Central memory CD4-positive, alpha-beta T cell (primary cell): ENCODE measurements around the gene RCBTB2.
"Not testable (repeated sequence)": the region's sequence is repeated elsewhere in the genome, so short reads cannot be mapped to it uniquely, and the experiment has no call there.

Experiments
- DNase-seq: peaks from one replicate; pipeline ENCODE4 v3.0.0; 2022

The RCBTB2 gene

DNA sequence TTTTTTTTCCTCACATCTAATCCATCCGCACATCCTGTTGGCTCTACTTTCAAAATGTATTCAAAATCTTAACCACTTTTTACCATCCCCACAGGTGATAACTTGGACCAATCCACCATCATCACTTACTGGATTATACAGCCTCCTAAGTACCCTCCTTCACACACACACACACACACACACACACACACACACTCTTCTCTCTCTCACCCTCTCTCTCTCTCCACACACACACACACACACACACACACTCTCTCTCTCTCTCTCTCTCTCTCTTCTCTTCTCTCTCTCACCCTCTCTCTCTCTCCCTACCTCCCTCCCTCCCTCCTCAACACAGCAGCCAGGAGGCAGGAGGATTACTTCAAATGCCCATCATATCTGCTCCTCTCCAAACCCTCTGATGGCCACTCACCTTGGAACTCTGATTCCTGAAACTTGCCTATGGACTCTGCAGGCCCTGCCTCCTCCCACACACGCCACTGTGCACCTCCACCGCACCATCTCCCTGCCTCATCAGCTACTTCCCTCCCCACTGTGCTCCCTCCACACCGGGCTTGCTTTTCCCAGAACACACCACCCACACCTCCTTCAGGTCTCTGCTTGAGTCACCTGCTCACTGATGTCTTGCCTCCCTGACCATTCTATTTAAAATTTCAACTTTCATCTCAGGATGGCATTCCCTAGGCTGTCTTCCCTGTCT lies 39.7 kb downstream of the RCBTB2 start:
- DNase-seq = no peak

GRCh38 chr13:48492470-48493065 lies 40.3 kb downstream of the RCBTB2 start:
- DNase-seq = peak; percentile 81

GRCh38 chr13:48492096-48492440 lies 40.8 kb downstream of the RCBTB2 start:
- DNase-seq = no peak

DNA sequence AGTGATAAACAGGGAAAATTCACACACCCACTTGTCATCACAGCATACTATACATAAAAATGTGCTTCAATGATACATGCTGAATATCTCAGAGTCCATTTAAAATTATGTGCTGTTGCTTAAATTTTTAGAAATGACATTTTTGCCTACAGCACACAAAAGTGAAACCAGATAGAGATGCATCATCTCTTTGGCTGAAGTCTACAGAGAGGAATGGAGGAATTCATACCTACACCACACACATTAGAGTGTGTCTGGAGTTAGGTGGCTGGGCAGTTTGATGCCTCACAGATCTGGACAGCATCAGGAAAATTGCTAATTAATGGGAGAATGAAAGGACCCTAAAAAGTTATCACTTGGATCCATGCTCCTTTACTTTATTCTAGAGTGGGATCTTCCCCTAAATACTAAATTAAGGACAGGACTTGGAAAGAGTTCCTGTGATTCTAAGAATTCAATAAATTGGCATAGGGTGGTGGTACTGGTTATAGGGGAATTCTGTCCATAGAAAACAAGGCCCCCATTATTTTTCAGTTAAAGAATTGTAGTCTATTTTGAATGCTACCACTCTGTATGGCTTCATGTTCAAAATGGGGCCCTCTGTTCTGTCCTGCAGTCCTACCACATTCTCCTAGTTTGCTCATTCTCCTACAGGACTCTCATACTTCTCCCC lies 41.3 kb downstream of the RCBTB2 start:
- no peak for DNase-seq

- DNase-seq = no peak
These were observed 42.6 kb downstream of the RCBTB2 start for GRCh38 chr13:48490241-48490640.

DNA sequence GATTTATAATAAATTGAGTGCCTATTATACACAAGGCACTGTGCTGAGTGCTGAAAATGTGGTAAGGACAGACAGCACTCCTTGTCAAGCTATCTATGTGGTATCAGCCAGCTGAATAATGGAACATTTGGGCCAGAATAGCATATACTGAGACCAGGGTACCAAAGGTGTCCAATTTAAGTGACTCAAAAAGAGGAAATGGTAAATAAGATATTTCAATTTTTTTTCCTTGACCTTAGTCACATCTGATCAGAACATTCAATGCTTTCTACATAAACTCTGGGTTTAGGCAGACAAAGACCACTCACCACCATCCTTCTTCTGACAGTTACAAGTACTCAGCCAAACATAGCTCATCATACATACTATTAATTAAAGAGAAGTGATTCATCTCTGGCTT lies 43.2 kb downstream of the RCBTB2 start:
- no peak for DNase-seq

- no peak for DNase-seq
These were observed 43.9 kb downstream of the RCBTB2 start for GRCh38 chr13:48488995-48489394.

- DNase-seq = no peak
These were observed 44.9 kb downstream of the RCBTB2 start for GRCh38 chr13:48487968-48488367.

GRCh38 chr13:48486836-48487235 lies 46.0 kb downstream of the RCBTB2 start:
- no peak for DNase-seq

DNA sequence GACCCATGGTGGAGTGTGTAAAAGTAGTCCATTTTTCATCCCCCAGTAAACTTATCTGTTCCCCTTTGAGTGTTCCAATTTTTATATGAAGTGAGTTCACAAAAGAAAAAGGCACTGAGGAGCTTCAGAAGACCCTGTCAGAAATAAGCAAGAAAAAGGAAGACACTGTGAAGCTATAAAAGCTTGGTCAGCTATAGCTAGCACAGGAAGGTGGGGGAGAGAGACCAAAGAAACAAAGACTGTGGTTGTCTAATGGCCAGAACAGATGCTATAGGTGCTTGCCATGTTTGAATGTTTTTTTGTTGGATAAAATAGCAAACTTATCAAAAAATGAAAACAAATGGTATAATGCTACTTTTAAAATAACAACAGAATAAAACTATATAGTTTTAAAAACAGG lies 46.5 kb downstream of the RCBTB2 start:
- DNase-seq = no peak

DNA sequence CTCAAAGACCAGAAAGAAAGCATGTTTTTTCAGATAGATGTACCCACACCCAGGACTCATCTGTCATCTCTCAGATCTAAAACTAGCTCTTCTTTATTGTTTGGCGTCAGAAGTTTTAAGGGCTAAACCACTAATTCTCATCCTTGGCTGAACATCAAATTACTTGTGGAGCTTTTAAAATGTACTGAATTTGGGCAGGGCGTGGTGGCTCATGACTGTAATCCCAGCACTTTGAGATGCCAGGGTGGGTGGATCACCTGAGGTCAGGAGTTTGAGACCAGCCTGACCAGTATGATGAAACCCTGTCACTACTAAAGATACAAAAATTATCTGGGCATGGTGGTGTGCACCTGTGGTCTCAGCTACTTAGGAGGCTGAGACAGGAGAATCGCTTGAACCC lies 47.4 kb downstream of the RCBTB2 start:
- no peak for DNase-seq

GRCh38 chr13:48483575-48483974 lies 49.3 kb downstream of the RCBTB2 start:
- DNase-seq = no peak

- DNase-seq = no peak
These were observed 54.5 kb downstream of the RCBTB2 start for GRCh38 chr13:48478391-48478790.

GRCh38 chr13:48477191-48477855 lies 55.6 kb downstream of the RCBTB2 start:
- DNase-seq = no peak

DNA sequence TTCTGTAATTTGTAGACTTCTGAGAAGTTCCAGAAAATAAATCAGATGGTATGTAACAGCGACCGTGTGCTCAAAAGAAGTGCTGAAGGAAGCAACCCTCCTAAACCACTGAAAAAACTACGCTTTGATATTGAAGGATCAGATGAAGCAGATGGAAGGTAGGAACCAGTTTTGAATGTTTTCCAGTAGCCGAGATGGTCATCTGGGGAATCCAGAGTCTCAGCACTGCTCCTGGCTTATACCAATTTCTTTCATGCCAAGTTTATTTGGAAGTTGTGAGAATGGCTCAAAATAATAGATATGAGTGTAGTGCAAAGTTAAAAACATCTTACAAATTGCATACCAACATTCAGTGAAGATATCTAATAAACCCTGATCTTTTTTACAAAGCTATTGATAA lies 56.2 kb downstream of the RCBTB2 start:
- no peak for DNase-seq

- no peak for DNase-seq
These were observed 56.7 kb downstream of the RCBTB2 start for GRCh38 chr13:48476215-48476614.

DNA sequence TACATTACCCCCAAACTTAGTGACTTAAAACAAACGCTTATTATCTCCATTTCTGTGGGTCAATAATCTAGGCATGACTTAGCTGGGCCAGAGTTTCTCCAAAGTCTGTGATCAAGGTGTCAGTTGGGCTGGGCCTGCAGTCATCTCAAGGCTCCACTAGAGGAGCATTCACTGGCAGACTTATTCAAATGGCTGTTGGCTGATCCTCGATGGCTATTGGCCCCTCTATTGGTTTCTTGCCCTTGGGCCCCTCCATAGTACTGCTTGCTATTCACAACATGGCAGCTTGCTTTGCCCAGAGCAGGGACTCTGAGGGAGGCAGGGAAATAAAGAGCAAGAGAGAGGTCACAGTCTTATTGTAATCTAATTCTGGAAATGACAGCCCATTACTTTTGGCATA lies 57.6 kb downstream of the RCBTB2 start:
- no peak for DNase-seq

DNA sequence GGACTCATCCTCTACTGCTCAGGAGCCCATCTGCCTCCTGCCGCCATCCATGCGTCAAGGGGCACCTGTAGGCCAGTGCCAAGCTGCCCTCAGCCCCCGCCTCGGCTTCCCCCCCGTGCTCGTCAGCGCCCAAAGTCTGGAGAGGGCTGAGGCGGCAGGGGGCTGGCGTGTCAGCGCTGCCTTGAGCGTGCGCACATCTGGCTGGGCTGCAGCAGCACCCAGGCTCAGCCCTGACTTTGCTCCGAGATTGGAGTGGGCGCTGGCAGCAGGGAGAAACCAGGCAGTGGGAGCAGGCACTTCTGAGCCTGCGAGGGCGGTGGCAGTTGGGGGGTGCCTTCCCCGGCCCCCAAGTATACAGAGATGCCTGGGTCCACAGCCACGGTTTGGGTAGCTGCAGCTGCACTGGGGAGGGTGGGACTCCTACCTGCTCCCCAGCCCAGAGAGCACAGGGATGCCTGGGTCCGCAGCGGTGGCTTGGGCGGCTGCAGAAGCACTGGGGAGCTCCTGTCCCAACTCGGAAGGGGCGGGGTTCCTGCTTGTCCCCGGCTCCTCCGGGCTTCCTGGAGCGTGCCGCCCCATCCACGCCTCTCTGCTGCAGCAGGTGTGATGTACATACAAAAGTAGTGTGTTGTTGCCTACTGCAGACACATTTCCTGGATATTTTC lies 75.2 kb downstream of the RCBTB2 start:
- no peak for DNase-seq

DNA sequence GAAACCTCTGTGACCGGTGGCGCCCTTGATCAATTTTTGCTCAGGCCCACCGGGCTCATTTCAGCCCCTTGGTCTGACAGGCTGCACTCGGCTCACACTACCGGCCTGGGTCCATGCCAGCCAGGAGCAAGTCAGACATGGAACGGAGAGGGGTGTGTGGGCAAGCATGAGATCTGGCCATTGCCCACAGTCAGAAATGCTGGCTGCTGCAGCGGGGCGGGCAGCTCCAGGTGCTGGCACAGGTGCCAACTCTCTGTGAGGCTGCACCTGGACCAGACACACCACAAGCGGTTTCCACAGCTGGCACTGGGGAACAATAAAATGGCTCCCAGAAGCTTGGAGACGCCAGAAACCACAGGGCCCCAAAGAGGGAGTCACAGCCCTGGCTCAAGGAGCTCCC lies 76.3 kb downstream of the RCBTB2 start:
- no peak for DNase-seq

DNA sequence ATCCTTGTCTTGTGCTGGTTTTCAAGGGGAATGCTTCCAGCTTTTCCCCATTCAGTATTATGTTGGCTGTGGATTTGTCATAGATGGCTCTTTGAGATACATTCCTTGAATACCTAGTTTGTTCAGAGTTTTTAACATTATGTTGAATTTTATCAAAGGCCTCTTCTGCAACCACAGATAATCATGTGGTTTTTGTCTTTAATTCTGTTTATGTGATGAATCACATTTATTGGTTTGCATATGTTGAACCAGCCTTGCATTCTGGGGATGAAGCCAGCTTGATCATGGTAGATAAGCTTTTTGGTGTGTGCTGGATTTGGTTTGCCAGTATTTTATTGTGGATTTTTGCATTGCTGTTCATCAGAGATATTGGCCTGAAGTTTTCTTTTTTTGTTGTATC lies 81.7 kb downstream of the RCBTB2 start:
- DNase-seq = not testable (repeated sequence)

DNA sequence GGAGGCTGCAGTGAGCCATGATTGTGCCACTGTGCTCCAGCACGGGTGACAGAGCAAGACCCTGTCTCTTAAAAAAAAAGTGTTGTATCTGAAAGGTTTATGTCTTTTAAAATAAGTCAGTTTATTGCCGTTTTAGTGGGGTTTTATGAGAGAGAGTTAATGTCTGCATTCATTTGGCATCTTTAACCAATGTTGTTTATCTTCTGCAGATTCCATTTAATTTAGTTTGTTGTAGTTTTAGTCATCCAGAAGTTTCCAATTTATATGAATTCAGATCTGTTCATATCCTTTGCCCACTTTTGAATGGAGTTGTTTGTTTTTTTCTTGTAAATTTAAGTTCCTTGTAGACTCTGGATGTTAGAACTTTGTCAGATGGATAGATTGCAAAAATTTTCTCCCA lies 83.2 kb downstream of the RCBTB2 start:
- no peak for DNase-seq

DNA sequence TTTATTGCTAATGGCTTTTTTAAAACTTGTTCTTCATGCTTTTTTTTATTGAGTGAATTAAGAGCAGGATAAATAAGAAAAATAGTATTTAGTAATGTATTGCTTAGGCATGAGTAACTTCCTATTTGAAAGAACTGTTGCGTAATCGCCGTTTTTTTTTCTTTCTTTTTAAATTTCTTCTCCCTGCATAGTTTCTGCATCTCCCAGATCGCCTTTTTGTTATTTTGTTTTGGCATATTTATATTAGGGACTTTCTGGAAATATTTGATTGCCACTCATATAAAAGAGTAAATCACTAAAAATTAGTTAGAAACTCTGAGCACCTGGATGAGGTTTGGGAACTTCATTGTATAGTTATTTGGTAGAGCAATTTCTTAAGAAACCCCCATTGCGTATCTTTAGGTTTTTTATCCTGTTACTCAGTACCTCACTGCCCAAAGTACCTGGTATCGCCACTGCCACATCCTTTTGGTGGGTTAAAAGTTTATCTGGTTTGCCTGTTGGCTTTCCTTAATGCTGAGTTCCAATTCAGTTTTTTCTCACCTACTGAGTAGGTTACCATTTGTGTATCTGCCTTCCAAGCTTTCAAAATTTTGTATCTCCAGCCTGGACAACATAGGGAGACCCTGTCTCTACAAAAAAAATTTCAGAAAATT lies 83.8 kb downstream of the RCBTB2 start:
- no peak for DNase-seq
